ENCODE measurements around the gene CCDC68.

GRCh38 chr18:54968807-54969206, 9.5 kb upstream of the CCDC68 start:
- TF ChIP-seq CTCF (IDR thresholded peaks at IDR 0.05) (no peak), POLR2A (IDR thresholded peaks at IDR 0.05; ENCODE audit: low read depth) (no peak), EP300 (IDR thresholded peaks at IDR 0.05) (no peak)
